Uterus (tissue), 4 donors: ENCODE measurements around the gene PLAC8. TPM values are rescaled to one million over a fixed set of nuclear protein-coding genes. Genes with fewer than 3 reads are reported as not detected.

Experiments
- DNase-seq, 2 donors: peaks; one replicate each; pipeline ENCODE4 v3.0.0-alpha.2; 2019 to 2020
- H3K27ac ChIP-seq, 2 donors: fragments of 200-600 bp; sonication (generic); 1 replicate in 1 of 2; 2 replicates in 1 of 2; pipeline ENCODE4 v1.5.1; 2016 to 2018
- H3K27me3 ChIP-seq, 2 donors: fragments of 200-600 bp; sonication (generic); one replicate each; pipeline ENCODE4 v1.5.1; 2018 to 2019; ENCODE audit warnings: control low read depth in 1 of 2
- H3K36me3 ChIP-seq, 2 donors: fragments of 200-600 bp; sonication (generic); one replicate each; pipeline ENCODE4 v1.5.1; 2019; ENCODE audit warnings: control low read depth in 1 of 2
- H3K4me1 ChIP-seq, 2 donors: fragments of 200-600 bp; sonication (generic); one replicate each; pipeline ENCODE4 v1.5.1; 2018 to 2019; ENCODE audit warnings: control low read depth in 1 of 2
- H3K4me3 ChIP-seq, 2 donors: fragments of 200-600 bp; sonication (generic); 1 replicate in 1 of 2; 2 replicates in 1 of 2; pipeline ENCODE4 v1.5.1; 2018 to 2019; ENCODE audit warnings: mild to moderate bottlenecking in 1 of 2
- H3K9me3 ChIP-seq, 2 donors: fragments of 200-600 bp; sonication (generic); one replicate each; pipeline ENCODE4 v1.5.1; 2019; ENCODE audit warnings: control low read depth in 1 of 2
- CTCF ChIP-seq, 4 experiments: fragments of 200-600 bp in 2 of 4; fragments of 450-650 bp in 2 of 4; sonication (generic) in 2 of 4; IDR thresholded peaks; one replicate each; pipeline ENCODE4 v1.5.1; 2016 to 2019; ENCODE audit warnings: antibody characterized with exemption in 4 of 4, mild to moderate bottlenecking in 2 of 4, moderate library complexity in 1 of 4
- POLR2A ChIP-seq, 2 donors: fragments of 450-650 bp; IDR thresholded peaks; one replicate each; pipeline ENCODE4 v1.6.1; 2016; ENCODE audit warnings: antibody characterized with exemption in 2 of 2, mild to moderate bottlenecking in 1 of 2, moderate library complexity in 1 of 2
- intact Hi-C: fragments of 100-400 bp; cut with DNase I; formaldehyde crosslinking; loops from one replicate; pipeline ENCODE4 v1.15.1; 2023; ENCODE audit warnings: low total_unique reads
- total RNA-seq, 4 donors: library from RNA; depleted of rRNA in 3 of 4; stranded (reverse); fragments of >200 nt in 3 of 4; gene quantifications; one replicate each; pipeline versions ENCODE4 v1.1.0 to v1.2.4, GENCODE V29; 2014 to 2023
- donor health status: DM: yes; HTN: yes; CAD: no.

The PLAC8 gene
- 1 to 10 TPM in 2 of 4 donors, under 1 TPM in 1, not detected in 1; 0.51 to 6.3 (median 2.6) TPM for total RNA-seq

GRCh38 chr4:83114576-83114975 lies at the start of gene PLAC8:
Gene PLAC8 (minus strand): TSS chr4:83114729. CDS start chr4:83107921, 6,808 bp downstream.
- no peak within 1 kb of the TSS for H3K27ac ChIP-seq
- intact Hi-C loops = no loop called here

GRCh38 chr4:83153417-83153816 lies 38.9 kb upstream of the PLAC8 start:
- no peaks in the 10 kb centered on the region for H3K36me3 ChIP-seq
- intact Hi-C loops = no loop called here
- H3K9me3 ChIP-seq = no peaks in the 10 kb centered on the region
- no peaks in the 10 kb centered on the region for H3K4me1 ChIP-seq
- H3K4me3 ChIP-seq = no peak overlapping the region
- no peak overlapping the region for H3K27ac ChIP-seq
- H3K27me3 ChIP-seq = no peaks in the 10 kb centered on the region
- DNase-seq = no peak
- TF ChIP-seq CTCF (IDR thresholded peaks at IDR 0.05) = no peak
- no peak for TF ChIP-seq POLR2A (IDR thresholded peaks at IDR 0.05)

More at GRCh38 chr4:83114576-83114975, at the start of gene PLAC8:
- Histone ChIP-seq H3K36me3 (no peaks in the 10 kb centered on the region), H3K4me1 (no peaks in the 10 kb centered on the region), H3K27me3 (no peaks in the 10 kb centered on the region), H3K9me3 (no peaks in the 10 kb centered on the region), H3K4me3 (no peak within 1 kb of the TSS)
- TF ChIP-seq POLR2A (IDR thresholded peaks at IDR 0.05) (no peak), CTCF (IDR thresholded peaks at IDR 0.05) (no peak)
- no peak for DNase-seq

GRCh38 chr4:83152746-83153145 lies 38.2 kb upstream of the PLAC8 start:
- H3K36me3 ChIP-seq = no peaks in the 10 kb centered on the region
- no peak overlapping the region for H3K27ac ChIP-seq
- H3K9me3 ChIP-seq = no peaks in the 10 kb centered on the region
- no peak for DNase-seq
- no peak for TF ChIP-seq POLR2A (IDR thresholded peaks at IDR 0.05)
- TF ChIP-seq CTCF (IDR thresholded peaks at IDR 0.05) = no peak
- no peaks in the 10 kb centered on the region for H3K4me1 ChIP-seq
- intact Hi-C loops = no loop called here
- H3K27me3 ChIP-seq = no peaks in the 10 kb centered on the region
- H3K4me3 ChIP-seq = no peak overlapping the region

GRCh38 chr4:83151651-83152050 lies 37.1 kb upstream of the PLAC8 start:
- intact Hi-C loops = no loop called here
- H3K36me3 ChIP-seq = no peaks in the 10 kb centered on the region
- no peaks in the 10 kb centered on the region for H3K9me3 ChIP-seq
- no peaks in the 10 kb centered on the region for H3K27me3 ChIP-seq
- TF ChIP-seq POLR2A (IDR thresholded peaks at IDR 0.05) = no peak
- no peak overlapping the region for H3K4me3 ChIP-seq
- DNase-seq = no peak
- peak overlapping the region in 1 of 2 donors; percentile 65 for H3K27ac ChIP-seq
- H3K4me1 ChIP-seq = no peaks in the 10 kb centered on the region

- DNase-seq = peak; percentile 32 to 35
- intact Hi-C loops = no loop called here
Measured at GRCh38 chr4:83150653-83151330, 36.3 kb upstream of the PLAC8 start.

More at GRCh38 chr4:83150653-83151330, 36.3 kb upstream of the PLAC8 start:
- Histone ChIP-seq H3K4me3 (no peak overlapping the region), H3K27me3 (no peaks in the 10 kb centered on the region), H3K36me3 (no peaks in the 10 kb centered on the region), H3K9me3 (no peaks in the 10 kb centered on the region), H3K4me1 (no peaks in the 10 kb centered on the region), H3K27ac (peak overlapping the region; percentile 54 to 65)
- TF ChIP-seq POLR2A (IDR thresholded peaks at IDR 0.05) = no peak
- TF ChIP-seq CTCF (IDR thresholded peaks at IDR 0.05) = no peak
